K562 (cell line): ENCODE data around the gene TMEM243. TPM values are rescaled to one million over a fixed set of nuclear protein-coding genes. Genes with fewer than 3 reads are reported as not detected.

ENCODE experiments used
- ATAC-seq: fragments of 200-7000 bp; cut with Tn5 transposase; 3 replicates; pipeline ENCODE4 v1.9.1; 2020; ENCODE audit warnings: moderate library complexity
- BruUV-seq: library from RNA; stranded (reverse); fragments of 400-500 nt; replicated peaks from 2 replicates; lab custom pipeline; 2021; lab: Mats Ljungman, UMichigan
- CTCF ChIA-PET: fragments of 300-600 bp; formaldehyde crosslinking; extraction: SDS; loops from one replicate; lab custom pipeline; 2021; ENCODE audit warnings: low intra/inter-chr PET ratio; lab: Yijun Ruan, JAX
- POLR2A ChIA-PET: fragments of 300-600, 350-650 bp; sonication (Branson Sonifier 250); formaldehyde crosslinking; extraction: SDS; loops from one replicate; lab custom pipeline; 2021; ENCODE audit warnings: antibody characterized with exemption, inconsistent platforms; lab: Yijun Ruan, JAX
- DNase-seq, 4 experiments: peaks; one replicate each; pipeline versions ENCODE4 v3.0.0 to v3.0.0-alpha.2; 2011 to 2018; ENCODE audit warnings: low spot score in 3 of 4, mixed read lengths in 3 of 4; ENCODE audit errors: extremely low read depth in 1 of 4
- FAIRE-seq: peaks from 2 replicates; lab custom pipeline; 2011; peaks lifted over from hg19 to GRCh38; lab: Jason Lieb, UNC
- H2AFZ ChIP-seq: 2 replicates; pipeline ENCODE4 v1.6.0; 2011; ENCODE audit warnings: low read depth, low read length, control low read depth, inconsistent platforms
- H3K27ac ChIP-seq: fragments of 200-600 bp; 3 replicates; pipeline ENCODE4 v1.8.0; 2011; ENCODE audit warnings: low read depth, mild to moderate bottlenecking, control low read depth, inconsistent platforms, low read length, moderate library complexity, mixed read lengths; ENCODE audit errors: extremely low read depth
- H3K27me3 ChIP-seq, 2 experiments: fragments of 300-600 bp in 1 of 2; 2 replicates in 1 of 2; 3 replicates in 1 of 2; pipeline versions ENCODE4 v1.6.0 to v1.8.0; 2011; ENCODE audit warnings: inconsistent platforms in 2 of 2, low read length in 2 of 2, mild to moderate bottlenecking in 1 of 2, mixed read lengths in 1 of 2, moderate library complexity in 1 of 2; ENCODE audit not compliant: control insufficient read depth in 2 of 2, insufficient read depth in 2 of 2
- H3K36me3 ChIP-seq: fragments of 300-600 bp; 3 replicates; pipeline ENCODE4 v1.8.0; 2011; ENCODE audit warnings: mild to moderate bottlenecking, low read length, inconsistent platforms; ENCODE audit not compliant: control insufficient read depth, insufficient read depth
- H3K4me1 ChIP-seq, 2 experiments: fragments of 200-600 bp in 1 of 2; replicated peaks in 1 of 2; 2 replicates in 1 of 2; 3 replicates in 1 of 2; pipeline versions ENCODE4 v1.5.1 to v1.8.0; 2011; ENCODE audit warnings: inconsistent platforms in 2 of 2, low read length in 2 of 2, mild to moderate bottlenecking in 1 of 2, mixed read lengths in 1 of 2, moderate library complexity in 1 of 2; ENCODE audit not compliant: control insufficient read depth in 2 of 2, insufficient read depth in 2 of 2
- H3K4me2 ChIP-seq: 2 replicates; pipeline ENCODE4 v1.6.1; 2011; ENCODE audit warnings: low read length, control low read depth, inconsistent platforms, mixed read lengths; ENCODE audit not compliant: insufficient read depth
- H3K4me3 ChIP-seq: fragments of 200-600 bp; sonication (generic), shearing (Covaris generic); 2 replicates; pipeline ENCODE4 v1.5.1; 2016; ENCODE audit warnings: control low read depth, inconsistent platforms
- H3K79me2 ChIP-seq: fragments of 200-600 bp; 3 replicates; pipeline ENCODE4 v1.8.0; 2011; ENCODE audit warnings: low read length, inconsistent platforms; ENCODE audit not compliant: control insufficient read depth, insufficient read depth
- H3K9ac ChIP-seq, 2 experiments: 2 replicates each; pipeline versions ENCODE4 v1.6.0 to v1.6.1; 2011; ENCODE audit warnings: low read depth in 2 of 2, low read length in 2 of 2, control low read depth in 1 of 2, inconsistent platforms in 1 of 2, mild to moderate bottlenecking in 1 of 2, mixed read lengths in 1 of 2; ENCODE audit not compliant: insufficient read depth in 1 of 2
- H3K9me1 ChIP-seq: one replicate; pipeline ENCODE4 v1.6.0; 2011; ENCODE audit warnings: inconsistent platforms, mild to moderate bottlenecking, low read length, moderate library complexity; ENCODE audit not compliant: control insufficient read depth, insufficient read depth
- H3K9me3 ChIP-seq: replicated peaks from 2 replicates; pipeline ENCODE4 v1.5.1; 2011; ENCODE audit warnings: low read depth, low read length, inconsistent platforms; ENCODE audit not compliant: control insufficient read depth, insufficient read depth
- H4K20me1 ChIP-seq: replicated peaks from 2 replicates; pipeline ENCODE4 v1.6.1; 2011; ENCODE audit warnings: low read length, inconsistent platforms, mixed read lengths; ENCODE audit not compliant: control insufficient read depth, insufficient read depth
- BRCA1 ChIP-seq, 2 experiments: fragments of 450-650 bp in 1 of 2; sonication (generic) in 1 of 2; formaldehyde crosslinking in 1 of 2; IDR thresholded peaks; 2 replicates each; pipeline versions ENCODE4 v1.5.0 to v1.6.1; 2017 to 2020; ENCODE audit warnings: mild to moderate bottlenecking in 1 of 2, missing genetic modification reagents in 1 of 2
- C11orf30 ChIP-seq: fragments of 450-650 bp; IDR thresholded peaks from 2 replicates; pipeline ENCODE4 v1.6.1; 2016; ENCODE audit warnings: low read depth, mild to moderate bottlenecking
- FIP1L1 ChIP-seq: fragments of 200-400 bp; formaldehyde crosslinking; IDR thresholded peaks from 2 replicates; pipeline ENCODE4 v1.6.1; 2018; ENCODE audit warnings: mild to moderate bottlenecking, low read depth, low read length; ENCODE audit not compliant: poor library complexity, severe bottlenecking
- MAFF ChIP-seq: IDR thresholded peaks from 2 replicates; pipeline ENCODE4 v1.6.1; 2012; ENCODE audit warnings: low read length, improper control_type of control experiment
- PURB ChIP-seq: sonication (generic); formaldehyde crosslinking; IDR thresholded peaks from 2 replicates; pipeline ENCODE4 v1.9.0; 2021; ENCODE audit warnings: low read depth, mild to moderate bottlenecking, missing genetic modification reagents
- ZNF175 ChIP-seq: fragments of 200-800 bp; sonication (Bioruptor generic); IDR thresholded peaks from 2 replicates; pipeline ENCODE4 v1.6.1; 2016; ENCODE audit warnings: low read depth, mild to moderate bottlenecking, missing genetic modification characterization, missing compliant biosample characterization
- ZNF316 ChIP-seq: fragments of 450-650 bp; IDR thresholded peaks from 2 replicates; pipeline ENCODE4 v1.6.1; 2016
- WGBS: fragments of 100-300 bp; shearing (Covaris generic); methylation state at CpG from one replicate; pipeline ENCODE4 v1.1.6; 2016; ENCODE audit warnings: low coverage, mixed read lengths; ENCODE audit not compliant: insufficient coverage; ENCODE audit errors: missing lambda C conversion rate; 5-methylcytosine and 5-hydroxymethylcytosine counted together
- in situ Hi-C: fragments of 300-500 bp; cut with MboI; formaldehyde crosslinking; loops from 4 replicates; pipeline ENCODE4 v1.15.0; 2018; ENCODE audit warnings: inconsistent platforms, mixed read lengths
- intact Hi-C: fragments of 100-400 bp; cut with micrococcal nuclease; formaldehyde crosslinking; loops from 2 replicates; pipeline ENCODE4 v1.14.2; 2022
- polyA plus RNA-seq, 8 experiments: library from polyadenylated mRNA; depleted of rRNA in 4 of 8; stranded (reverse) in 5 of 8; unstranded in 3 of 8; fragments of >200 nt; fragmentation: Nextera tagmentation in 2 of 8; fragmentation: Illumina TruSeq in 1 of 8; extraction: Ambion mirVana in 2 of 8; extraction: Trizol in 1 of 8; gene quantifications; 2 replicates each; pipeline versions ENCODE4 v1.2.1 to v1.2.3, GENCODE V29; 2011 to 2014; ENCODE audit warnings: inconsistent platforms in 1 of 8, missing spikeins in 1 of 8
- total RNA-seq, 7 experiments: library from RNA; depleted of rRNA in 6 of 7; stranded (reverse); fragments of >200 nt in 6 of 7; fragmentation: Illumina TruSeq in 2 of 7; extraction: Trizol in 2 of 7; gene quantifications; 2 replicates each; pipeline versions ENCODE4 v1.2.1 to v1.2.3, GENCODE V29; 2011 to 2021; ENCODE audit warnings: low replicate concordance in 1 of 7
- TF ChIP-seq, protein P1 (sequence below): sonication (generic); formaldehyde crosslinking; IDR thresholded peaks from 2 replicates; pipeline ENCODE4 v1.8.0; 2022; ENCODE audit warnings: mild to moderate bottlenecking, low read depth, missing genetic modification reagents

TMEM243 gene
- total and polyA plus RNA-seq, 9 of the 15 experiments (the other 6 are each of a cell fraction or from before 2014, with no cell fraction given): 3.9 to 8.6 (median 6.1) TPM

DNA sequence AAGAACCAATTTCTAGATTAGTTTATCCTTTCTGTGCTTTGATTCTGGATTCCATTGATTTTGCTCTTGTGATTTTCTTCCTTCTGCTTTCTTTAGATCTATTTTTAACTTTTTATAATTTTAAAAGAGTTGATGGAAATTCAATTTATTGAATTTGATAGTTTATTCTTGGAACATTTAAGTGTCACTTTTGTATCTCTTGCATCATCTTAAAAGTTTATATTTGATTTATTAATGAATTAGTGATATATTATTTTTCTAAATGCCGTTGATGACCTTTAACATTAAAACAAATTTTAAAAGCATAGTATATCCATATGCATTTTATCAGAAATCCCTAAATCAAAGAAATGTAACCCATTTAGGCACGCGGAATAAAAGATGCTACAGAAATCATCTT lies 40.4 kb downstream of the TMEM243 start (continued):
- no peak for TF ChIP-seq PURB (CRISPR knock-in tag)
- TF ChIP-seq FIP1L1: no peak

DNA sequence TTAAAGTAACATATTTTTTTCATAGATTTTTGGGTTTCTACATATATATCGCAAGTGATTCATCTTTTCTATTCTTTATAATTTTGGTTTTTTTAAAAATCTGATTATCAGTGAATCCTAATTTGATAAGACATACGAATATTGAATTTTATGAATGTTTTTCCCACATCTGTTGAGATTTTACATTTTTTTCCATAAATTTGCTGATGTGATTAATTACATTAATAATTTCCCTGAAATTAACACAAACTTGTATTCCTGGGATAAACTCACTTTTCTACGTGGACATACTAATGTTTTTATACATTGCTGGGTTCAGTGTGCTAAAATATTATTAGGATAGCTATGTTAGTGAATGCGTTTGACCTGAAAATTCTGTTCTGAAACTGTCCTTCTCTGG lies 41.2 kb downstream of the TMEM243 start:
- Histone ChIP-seq H3K36me3 (peaks cover 92% of the 10 kb centered on the region), H3K9me1 (no peaks in the 10 kb centered on the region), H3K27me3 (no peaks in the 10 kb centered on the region), H3K79me2 (peaks cover 2% of the 10 kb centered on the region; the same call in 1 of the 3 replicates), H3K9ac (no peak overlapping the region), H3K4me1 (no peaks in the 10 kb centered on the region), H3K4me2 (no peak overlapping the region), H2AFZ (no peak overlapping the region), H3K9me3 (no peaks in the 10 kb centered on the region), H4K20me1 (no peaks in the 10 kb centered on the region), H3K4me3 (no peak overlapping the region), H3K27ac (no peak overlapping the region)
- ChIA-PET CTCF (no interaction called here), POLR2A (interaction anchor here (1.0 kb wide), 1 partner anchor 26 kb away, joined by 3 read pairs; the partner anchor contains the start of gene DMTF1)
- FAIRE-seq: no peak
- 89% methylated on average over 4 of the region's 4 CpGs for WGBS
- no peak for ATAC-seq
- no TSS peak for BruUV-seq
- intact Hi-C loops (no loop called here), in situ Hi-C loops (no loop called here)
- DNase-seq: no peak
- TF ChIP-seq C11orf30 (peak; percentile 56; the same call in 1 of the 2 replicates), MAFF (0 out of 2 replicates have a peak, but pooled peaks have one; percentile 20), ZNF175 (no peak), BRCA1 (IDR thresholded peaks at IDR 0.05) (no peak), BRCA1 (CRISPR knock-in tag; IDR thresholded peaks at IDR 0.05) (no peak), ZNF316 (peak; percentile 66)
- TF ChIP-seq, protein P1, sequence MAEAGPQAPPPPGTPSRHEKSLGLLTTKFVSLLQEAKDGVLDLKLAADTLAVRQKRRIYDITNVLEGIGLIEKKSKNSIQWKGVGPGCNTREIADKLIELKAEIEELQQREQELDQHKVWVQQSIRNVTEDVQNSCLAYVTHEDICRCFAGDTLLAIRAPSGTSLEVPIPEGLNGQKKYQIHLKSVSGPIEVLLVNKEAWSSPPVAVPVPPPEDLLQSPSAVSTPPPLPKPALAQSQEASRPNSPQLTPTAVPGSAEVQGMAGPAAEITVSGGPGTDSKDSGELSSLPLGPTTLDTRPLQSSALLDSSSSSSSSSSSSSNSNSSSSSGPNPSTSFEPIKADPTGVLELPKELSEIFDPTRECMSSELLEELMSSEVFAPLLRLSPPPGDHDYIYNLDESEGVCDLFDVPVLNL: no peak
